ENCODE data around the gene INTS6L.

GRCh38 chrX:135512508-135513129 is 7.8 kb upstream of the INTS6L start:
- TF ChIP-seq, protein P1, sequence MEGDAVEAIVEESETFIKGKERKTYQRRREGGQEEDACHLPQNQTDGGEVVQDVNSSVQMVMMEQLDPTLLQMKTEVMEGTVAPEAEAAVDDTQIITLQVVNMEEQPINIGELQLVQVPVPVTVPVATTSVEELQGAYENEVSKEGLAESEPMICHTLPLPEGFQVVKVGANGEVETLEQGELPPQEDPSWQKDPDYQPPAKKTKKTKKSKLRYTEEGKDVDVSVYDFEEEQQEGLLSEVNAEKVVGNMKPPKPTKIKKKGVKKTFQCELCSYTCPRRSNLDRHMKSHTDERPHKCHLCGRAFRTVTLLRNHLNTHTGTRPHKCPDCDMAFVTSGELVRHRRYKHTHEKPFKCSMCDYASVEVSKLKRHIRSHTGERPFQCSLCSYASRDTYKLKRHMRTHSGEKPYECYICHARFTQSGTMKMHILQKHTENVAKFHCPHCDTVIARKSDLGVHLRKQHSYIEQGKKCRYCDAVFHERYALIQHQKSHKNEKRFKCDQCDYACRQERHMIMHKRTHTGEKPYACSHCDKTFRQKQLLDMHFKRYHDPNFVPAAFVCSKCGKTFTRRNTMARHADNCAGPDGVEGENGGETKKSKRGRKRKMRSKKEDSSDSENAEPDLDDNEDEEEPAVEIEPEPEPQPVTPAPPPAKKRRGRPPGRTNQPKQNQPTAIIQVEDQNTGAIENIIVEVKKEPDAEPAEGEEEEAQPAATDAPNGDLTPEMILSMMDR (IDR thresholded peaks at IDR 0.05; ENCODE audit: poor library complexity), result no peak
- no peak for TF ChIP-seq EZH2 (IDR thresholded peaks at IDR 0.05; ENCODE audit: borderline replicate concordance)
